GM12878 (cell line): ENCODE data around the gene USH2A. TPM values are rescaled to one million over a fixed set of nuclear protein-coding genes. Genes with fewer than 3 reads are reported as not detected.
A peak's percentile ranks its signal among the peaks of the same experiment; 100 is the strongest.

Source experiments
- BCL11A ChIP-seq: IDR thresholded peaks from 2 replicates; pipeline ENCODE4 v1.6.1; 2011; ENCODE audit warnings: low read depth, low read length
- CBFB ChIP-seq: IDR thresholded peaks from 2 replicates; pipeline ENCODE4 v1.6.1; 2016; ENCODE audit warnings: antibody characterized with exemption, low read depth
- CBX5 ChIP-seq: sonication (generic); IDR thresholded peaks from 2 replicates; pipeline ENCODE4 v1.6.1; 2016; ENCODE audit warnings: low read depth, moderate library complexity, mild to moderate bottlenecking, inconsistent platforms
- EGR1 ChIP-seq, 2 experiments: IDR thresholded peaks; 1 replicate in 1 of 2; 2 replicates in 1 of 2; pipeline ENCODE4 v1.6.1; 2011 to 2012; ENCODE audit warnings: low read depth in 2 of 2, low read length in 2 of 2, borderline replicate concordance in 1 of 2, mild to moderate bottlenecking in 1 of 2, moderate library complexity in 1 of 2
- EP300 ChIP-seq, 2 experiments: fragments of 150-350 bp in 1 of 2; IDR thresholded peaks; 2 replicates each; pipeline ENCODE4 v1.6.1; 2011 to 2012; ENCODE audit warnings: low read depth in 2 of 2, low read length in 2 of 2, borderline replicate concordance in 1 of 2, improper control_type of control experiment in 1 of 2, inconsistent platforms in 1 of 2; ENCODE audit not compliant: control insufficient read depth in 1 of 2
- FOS ChIP-seq: IDR thresholded peaks from 3 replicates; pipeline ENCODE4 v1.6.1; 2011; ENCODE audit warnings: borderline replicate concordance; ENCODE audit not compliant: insufficient read length; ENCODE audit errors: extremely low read depth
- IKZF2 ChIP-seq, 2 experiments: fragments of 450-650 bp; IDR thresholded peaks; 2 replicates each; pipeline ENCODE4 v1.6.1; 2017; ENCODE audit warnings: mild to moderate bottlenecking in 2 of 2, moderate library complexity in 2 of 2
- JUNB ChIP-seq: IDR thresholded peaks from 2 replicates; pipeline ENCODE4 v1.6.1; 2016; ENCODE audit warnings: antibody characterized with exemption, mild to moderate bottlenecking
- MTA2 ChIP-seq: fragments of 450-650 bp; IDR thresholded peaks from 2 replicates; pipeline ENCODE4 v1.6.1; 2016; ENCODE audit warnings: low read depth, mild to moderate bottlenecking, moderate library complexity
- MXI1 ChIP-seq: fragments of 150-350 bp; IDR thresholded peaks from 2 replicates; pipeline ENCODE4 v1.6.1; 2011; ENCODE audit warnings: low read depth, mild to moderate bottlenecking, inconsistent platforms, low read length, improper control_type of control experiment
- NFYB ChIP-seq: IDR thresholded peaks from 2 replicates; pipeline ENCODE4 v1.6.1; 2011; ENCODE audit warnings: low read depth, mild to moderate bottlenecking, low read length, improper control_type of control experiment, moderate library complexity; ENCODE audit not compliant: insufficient read depth
- NR2C2 ChIP-seq: IDR thresholded peaks from 2 replicates; pipeline ENCODE4 v1.6.1; 2011; ENCODE audit warnings: borderline replicate concordance, low read depth; ENCODE audit not compliant: control insufficient read depth, insufficient read length
- NRF1 ChIP-seq: conservative IDR thresholded peaks from 2 replicates; pipeline ENCODE4 v1.6.1; 2011; ENCODE audit warnings: mild to moderate bottlenecking, low read depth, low read length, improper control_type of control experiment
- POLR2A ChIP-seq: IDR thresholded peaks from 2 replicates; pipeline ENCODE4 v1.6.1; 2011; ENCODE audit warnings: low read depth, mild to moderate bottlenecking, low read length
- RB1 ChIP-seq: fragments of 450-650 bp; formaldehyde crosslinking; IDR thresholded peaks from 2 replicates; pipeline ENCODE4 v1.6.1; 2017; ENCODE audit warnings: mild to moderate bottlenecking, borderline replicate concordance
- RUNX3 ChIP-seq: IDR thresholded peaks from 2 replicates; pipeline ENCODE4 v1.6.1; 2012; ENCODE audit warnings: low read length, inconsistent platforms
- SPI1 ChIP-seq: IDR thresholded peaks from 2 replicates; pipeline ENCODE4 v1.6.1; 2011; ENCODE audit warnings: low read depth, mild to moderate bottlenecking, low read length, moderate library complexity, borderline replicate concordance; ENCODE audit not compliant: insufficient read depth
- STAT3 ChIP-seq: IDR thresholded peaks from 2 replicates; pipeline ENCODE4 v1.6.1; 2011; ENCODE audit warnings: low read depth, low read length, improper control_type of control experiment
- SUZ12 ChIP-seq: fragments of 200-600 bp; sonication (generic); IDR thresholded peaks from one replicate; pipeline ENCODE4 v1.6.1; 2018; ENCODE audit warnings: antibody characterized with exemption, mild to moderate bottlenecking; ENCODE audit not compliant: unreplicated experiment
- YY1 ChIP-seq: IDR thresholded peaks from 2 replicates; pipeline ENCODE4 v1.6.1; 2011; ENCODE audit warnings: low read depth, mild to moderate bottlenecking, low read length
- ZNF217 ChIP-seq: fragments of 450-650 bp; IDR thresholded peaks from 2 replicates; pipeline ENCODE4 v1.6.1; 2017; ENCODE audit warnings: antibody characterized with exemption, mild to moderate bottlenecking
- ZNF274 ChIP-seq: IDR thresholded peaks from one replicate; pipeline ENCODE4 v1.8.0; 2011; ENCODE audit not compliant: insufficient read length, insufficient read depth
- ZNF622 ChIP-seq: fragments of 450-650 bp; IDR thresholded peaks from 2 replicates; pipeline ENCODE4 v1.6.1; 2017; ENCODE audit warnings: mild to moderate bottlenecking, inconsistent platforms
- ZSCAN29 ChIP-seq: fragments of 450-650 bp; IDR thresholded peaks from 2 replicates; pipeline ENCODE4 v1.6.1; 2017; ENCODE audit warnings: mild to moderate bottlenecking, moderate library complexity
- polyA plus RNA-seq, 11 experiments: library from polyadenylated mRNA; depleted of rRNA in 4 of 11; unstranded in 6 of 11; stranded (reverse) in 5 of 11; fragments of >200 nt; fragmentation: Nextera tagmentation in 4 of 11; fragmentation: Illumina TruSeq in 1 of 11; extraction: Ambion mirVana in 4 of 11; extraction: Trizol in 1 of 11; gene quantifications; 1 replicate in 1 of 11; 2 replicates in 10 of 11; pipeline versions ENCODE4 v1.2.1 to v1.2.3, GENCODE V29; 2011 to 2016; ENCODE audit warnings: inconsistent platforms in 2 of 11, missing spikeins in 2 of 11, low read depth in 1 of 11
- total RNA-seq, 4 experiments: library from RNA; depleted of rRNA in 3 of 4; stranded (reverse); fragments of >200 nt in 3 of 4; fragmentation: Illumina TruSeq in 1 of 4; extraction: Trizol in 1 of 4; gene quantifications; 2 replicates each; pipeline versions ENCODE4 v1.2.1 to v1.2.3, GENCODE V29; 2013 to 2021
- TF ChIP-seq, protein P1 (sequence below): fragments of 450-650 bp; IDR thresholded peaks from 2 replicates; pipeline ENCODE4 v1.6.1; 2018; ENCODE audit warnings: mild to moderate bottlenecking, low read depth, moderate library complexity; ENCODE audit not compliant: partially characterized antibody
- TF ChIP-seq, protein P2 (sequence below): fragments of 450-650 bp; IDR thresholded peaks from 2 replicates; pipeline ENCODE4 v1.6.1; 2017; ENCODE audit warnings: mild to moderate bottlenecking, low read depth, inconsistent platforms; ENCODE audit not compliant: poor library complexity, severe bottlenecking
- TF ChIP-seq, protein P3 (sequence below): fragments of 450-650 bp; IDR thresholded peaks from 2 replicates; pipeline ENCODE4 v1.6.1; 2016; ENCODE audit warnings: mild to moderate bottlenecking

Gene USH2A
- total and polyA plus RNA-seq, 10 of the 15 experiments (the other 5 are each of a cell fraction or from before 2014, with no cell fraction given) = under 0.01 to 0.20 (median 0.01) TPM; not detected in 2

DNA sequence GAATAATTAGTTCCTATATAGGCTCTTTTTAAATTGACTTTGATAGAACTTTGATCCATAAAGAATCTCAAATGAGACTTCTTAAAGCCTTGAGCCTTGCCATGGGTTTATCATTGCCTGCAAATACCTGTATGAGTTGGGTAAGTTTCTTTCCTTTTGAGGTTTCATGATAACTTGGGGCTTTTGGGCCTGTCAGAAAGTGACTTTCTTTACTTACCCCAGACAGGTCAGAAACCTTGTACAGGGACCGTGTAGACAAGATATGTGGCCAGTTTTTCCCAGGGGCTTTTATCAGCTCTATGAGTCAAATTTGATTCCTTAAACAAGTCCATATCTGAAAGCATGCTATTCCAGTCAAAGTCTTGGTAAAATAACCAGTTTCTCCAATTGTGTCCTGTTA is 838.9 kb downstream of the USH2A start (continued):
- TF ChIP-seq, protein P1, sequence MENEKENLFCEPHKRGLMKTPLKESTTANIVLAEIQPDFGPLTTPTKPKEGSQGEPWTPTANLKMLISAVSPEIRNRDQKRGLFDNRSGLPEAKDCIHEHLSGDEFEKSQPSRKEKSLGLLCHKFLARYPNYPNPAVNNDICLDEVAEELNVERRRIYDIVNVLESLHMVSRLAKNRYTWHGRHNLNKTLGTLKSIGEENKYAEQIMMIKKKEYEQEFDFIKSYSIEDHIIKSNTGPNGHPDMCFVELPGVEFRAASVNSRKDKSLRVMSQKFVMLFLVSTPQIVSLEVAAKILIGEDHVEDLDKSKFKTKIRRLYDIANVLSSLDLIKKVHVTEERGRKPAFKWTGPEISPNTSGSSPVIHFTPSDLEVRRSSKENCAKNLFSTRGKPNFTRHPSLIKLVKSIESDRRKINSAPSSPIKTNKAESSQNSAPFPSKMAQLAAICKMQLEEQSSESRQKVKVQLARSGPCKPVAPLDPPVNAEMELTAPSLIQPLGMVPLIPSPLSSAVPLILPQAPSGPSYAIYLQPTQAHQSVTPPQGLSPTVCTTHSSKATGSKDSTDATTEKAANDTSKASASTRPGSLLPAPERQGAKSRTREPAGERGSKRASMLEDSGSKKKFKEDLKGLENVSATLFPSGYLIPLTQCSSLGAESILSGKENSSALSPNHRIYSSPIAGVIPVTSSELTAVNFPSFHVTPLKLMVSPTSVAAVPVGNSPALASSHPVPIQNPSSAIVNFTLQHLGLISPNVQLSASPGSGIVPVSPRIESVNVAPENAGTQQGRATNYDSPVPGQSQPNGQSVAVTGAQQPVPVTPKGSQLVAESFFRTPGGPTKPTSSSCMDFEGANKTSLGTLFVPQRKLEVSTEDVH = no peak
- TF ChIP-seq CBX5 (no peak), RUNX3 (peak; percentile 81), MXI1 (no peak), IKZF2 (IDR thresholded peaks at IDR 0.05) (peak in 1 of 2 experiments; percentile 39; a peak in 1 of 4 replicates), POLR2A (no peak), SUZ12 (no peak), CBFB (0 out of 2 replicates have a peak, but pooled peaks have one; percentile 21), ZSCAN29 (peak; percentile 99), NRF1 (no peak), ZNF217 (no peak), NR2C2 (no peak), YY1 (no peak), STAT3 (no peak), MTA2 (peak; percentile 32; the same call in 1 of the 2 replicates), JUNB (peak; percentile 40), EGR1 (IDR thresholded peaks at IDR 0.05; ENCODE audit: borderline replicate concordance in 1 of 2, low read depth in 2 of 2, low read length in 2 of 2) (no peak), SPI1 (no peak), RB1 (no peak), EP300 (IDR thresholded peaks at IDR 0.05; ENCODE audit: borderline replicate concordance in 1 of 2, control insufficient read depth in 1 of 2, low read depth in 2 of 2, low read length in 2 of 2) (peak in 1 of 2 experiments; percentile 43; a peak in 1 of 4 replicates), NFYB (no peak), ZNF622 (no peak), BCL11A (no peak), ZNF274 (no peak), FOS (no peak)
- TF ChIP-seq, protein P2, sequence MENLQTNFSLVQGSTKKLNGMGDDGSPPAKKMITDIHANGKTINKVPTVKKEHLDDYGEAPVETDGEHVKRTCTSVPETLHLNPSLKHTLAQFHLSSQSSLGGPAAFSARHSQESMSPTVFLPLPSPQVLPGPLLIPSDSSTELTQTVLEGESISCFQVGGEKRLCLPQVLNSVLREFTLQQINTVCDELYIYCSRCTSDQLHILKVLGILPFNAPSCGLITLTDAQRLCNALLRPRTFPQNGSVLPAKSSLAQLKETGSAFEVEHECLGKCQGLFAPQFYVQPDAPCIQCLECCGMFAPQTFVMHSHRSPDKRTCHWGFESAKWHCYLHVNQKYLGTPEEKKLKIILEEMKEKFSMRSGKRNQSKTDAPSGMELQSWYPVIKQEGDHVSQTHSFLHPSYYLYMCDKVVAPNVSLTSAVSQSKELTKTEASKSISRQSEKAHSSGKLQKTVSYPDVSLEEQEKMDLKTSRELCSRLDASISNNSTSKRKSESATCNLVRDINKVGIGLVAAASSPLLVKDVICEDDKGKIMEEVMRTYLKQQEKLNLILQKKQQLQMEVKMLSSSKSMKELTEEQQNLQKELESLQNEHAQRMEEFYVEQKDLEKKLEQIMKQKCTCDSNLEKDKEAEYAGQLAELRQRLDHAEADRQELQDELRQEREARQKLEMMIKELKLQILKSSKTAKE = peak; percentile 47
- TF ChIP-seq, protein P3, sequence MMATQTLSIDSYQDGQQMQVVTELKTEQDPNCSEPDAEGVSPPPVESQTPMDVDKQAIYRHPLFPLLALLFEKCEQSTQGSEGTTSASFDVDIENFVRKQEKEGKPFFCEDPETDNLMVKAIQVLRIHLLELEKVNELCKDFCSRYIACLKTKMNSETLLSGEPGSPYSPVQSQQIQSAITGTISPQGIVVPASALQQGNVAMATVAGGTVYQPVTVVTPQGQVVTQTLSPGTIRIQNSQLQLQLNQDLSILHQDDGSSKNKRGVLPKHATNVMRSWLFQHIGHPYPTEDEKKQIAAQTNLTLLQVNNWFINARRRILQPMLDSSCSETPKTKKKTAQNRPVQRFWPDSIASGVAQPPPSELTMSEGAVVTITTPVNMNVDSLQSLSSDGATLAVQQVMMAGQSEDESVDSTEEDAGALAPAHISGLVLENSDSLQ = no peak
